ENCODE measurements around the gene CDYL2.

CDYL2 gene

DNA sequence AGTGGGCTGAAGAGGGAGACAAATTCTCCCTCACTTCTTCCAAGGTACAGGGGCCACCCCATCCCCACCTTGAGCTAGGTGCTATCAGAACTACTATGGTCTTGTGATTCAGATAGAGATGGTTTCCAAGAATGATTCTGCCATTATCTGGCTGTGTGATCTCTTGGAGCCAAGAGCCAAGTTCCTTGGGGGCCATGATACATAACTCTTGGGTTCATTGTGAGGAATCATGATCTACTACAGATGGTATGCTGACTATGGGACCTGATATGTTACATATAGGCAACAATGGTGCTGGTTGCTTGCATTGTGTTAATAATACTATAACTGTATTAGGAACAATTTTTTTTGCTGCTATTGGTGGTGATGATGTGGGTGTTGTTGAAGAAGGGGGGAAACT lies 217.9 kb downstream of the CDYL2 start:
- no peak for DNase-seq

DNA sequence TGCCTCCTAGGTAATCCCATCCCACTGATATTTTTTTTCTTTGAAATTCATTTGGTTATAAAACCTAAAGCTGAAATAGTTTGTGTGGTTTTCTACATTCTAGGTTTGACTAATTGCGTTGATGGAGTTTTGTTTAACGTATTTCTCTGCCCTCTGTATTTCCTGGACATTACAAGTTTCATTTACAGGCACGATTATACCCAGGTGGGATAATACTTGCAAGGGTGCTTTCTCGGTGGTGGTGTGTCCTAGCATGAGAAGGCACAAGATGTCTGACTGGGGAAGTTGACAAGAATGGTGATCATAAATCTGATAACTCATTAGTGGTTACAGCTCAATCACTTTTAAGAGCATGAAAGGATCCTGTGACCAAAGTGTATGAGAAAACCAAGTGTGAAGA lies 218.6 kb downstream of the CDYL2 start:
- DNase-seq = no peak

DNA sequence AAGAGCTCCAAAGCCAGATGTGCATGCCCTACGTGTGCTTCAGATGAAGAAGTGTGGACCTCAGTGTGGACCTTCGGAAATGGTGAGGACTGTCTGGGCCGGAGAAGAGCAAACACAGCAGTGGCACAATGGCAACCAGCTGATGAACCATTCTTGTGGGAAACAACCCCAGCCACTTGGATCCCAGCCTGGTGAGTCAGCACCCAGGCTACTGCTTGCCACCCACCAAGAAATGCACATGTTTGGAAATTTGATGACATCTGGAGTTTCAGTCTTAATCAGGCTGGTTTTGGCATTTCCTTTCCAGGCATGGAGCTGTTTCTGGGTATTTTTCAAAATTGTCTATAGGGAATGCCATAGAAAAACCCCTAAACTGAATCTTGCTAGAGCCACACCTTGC lies 220.9 kb downstream of the CDYL2 start:
- no peak for DNase-seq

DNA sequence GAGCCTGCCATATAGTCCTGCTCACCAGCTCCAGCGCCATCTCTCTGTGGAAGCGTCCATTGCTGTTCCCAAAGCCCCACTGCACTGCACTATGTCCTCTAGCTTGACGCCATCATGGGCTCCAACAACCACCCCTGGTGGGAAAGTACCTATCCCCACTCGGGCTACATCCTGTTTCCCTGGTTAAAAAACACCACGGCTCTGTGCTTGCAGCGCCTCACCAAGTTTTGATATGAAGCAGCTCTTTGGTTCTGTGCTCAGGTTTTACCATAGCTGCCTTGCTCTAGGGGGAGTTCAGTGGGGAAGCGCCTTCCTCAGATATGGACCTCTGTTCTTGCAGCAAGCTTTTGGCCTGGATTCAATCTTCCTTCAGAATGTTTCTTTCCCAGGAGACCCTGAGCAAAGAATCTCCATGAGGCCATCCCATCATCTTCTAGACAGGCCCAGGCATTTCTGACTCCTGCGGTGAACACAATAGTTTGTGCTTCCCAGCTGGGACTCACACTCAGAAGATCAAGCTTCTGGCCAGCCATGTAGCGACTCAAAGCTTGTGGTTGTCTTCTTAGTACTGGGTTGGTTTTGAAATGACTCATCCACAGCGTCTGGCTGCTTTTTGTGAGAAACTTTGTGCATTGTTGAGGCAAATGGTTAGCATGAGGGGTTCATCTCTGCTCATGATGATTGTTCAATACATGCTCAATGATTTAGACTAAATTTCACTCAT lies 224.1 kb downstream of the CDYL2 start:
- no peak for DNase-seq

DNA sequence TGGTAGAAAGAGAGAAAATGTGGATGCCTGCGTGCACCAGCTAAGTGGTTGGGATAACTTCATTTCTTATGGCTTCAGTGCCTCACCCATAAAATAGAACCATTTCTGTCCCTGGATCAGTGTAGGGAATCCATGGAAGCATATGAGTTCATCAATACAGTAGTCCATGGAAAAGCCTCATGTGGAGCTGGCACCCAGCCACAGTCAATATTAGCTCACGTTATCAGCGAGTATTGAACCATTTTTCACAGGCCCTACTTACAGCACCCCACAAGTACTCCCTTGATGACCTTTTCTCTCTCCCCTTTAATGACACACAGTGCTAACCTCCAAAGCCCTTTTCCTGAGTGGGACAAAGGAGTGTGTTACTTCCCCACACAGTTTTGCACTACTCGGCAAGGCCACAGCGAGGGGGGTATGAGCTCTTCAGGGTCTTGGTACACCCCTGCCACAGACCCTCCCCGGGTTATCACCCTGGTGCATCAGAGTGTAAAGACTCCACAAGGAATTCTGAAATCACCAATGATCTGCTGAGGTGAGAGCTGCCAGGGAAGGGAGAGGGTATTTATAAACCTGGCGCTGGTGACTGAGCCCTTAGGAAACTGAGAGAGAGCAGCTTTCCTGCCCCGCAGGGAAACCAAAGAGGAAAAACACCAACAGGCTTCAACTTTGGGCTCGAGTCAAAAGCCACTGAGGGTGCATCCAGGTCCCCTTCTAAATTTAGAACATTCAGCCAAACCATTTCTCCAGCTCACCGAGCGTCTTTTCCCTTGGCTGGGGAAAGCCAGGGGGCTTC lies 226.7 kb downstream of the CDYL2 start:
- no peak for DNase-seq

DNA sequence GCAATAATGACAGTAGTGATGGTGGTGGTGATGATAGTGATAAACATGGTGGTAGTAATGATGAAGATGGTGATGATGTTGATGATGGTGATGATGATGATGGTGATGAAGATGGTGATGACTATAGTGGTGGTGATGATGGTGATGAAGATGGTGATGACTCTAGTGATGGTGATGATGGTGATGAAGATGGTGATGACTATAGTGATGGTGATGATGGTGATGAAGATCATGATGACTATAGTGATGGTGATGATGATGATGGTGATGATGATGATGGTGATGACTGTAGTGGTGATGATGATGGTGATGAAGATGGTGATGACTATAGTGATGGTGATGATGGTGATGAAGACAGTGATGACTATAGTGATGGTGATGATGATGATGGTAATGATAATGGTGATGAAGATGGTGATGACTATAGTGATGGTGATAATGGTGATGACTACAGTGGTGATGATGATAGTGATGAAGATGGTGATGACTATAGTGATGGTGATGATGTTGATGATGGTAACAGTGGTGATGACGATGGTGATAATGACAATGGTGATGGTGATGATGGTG lies 228.0 kb downstream of the CDYL2 start:
- no peak for DNase-seq

DNA sequence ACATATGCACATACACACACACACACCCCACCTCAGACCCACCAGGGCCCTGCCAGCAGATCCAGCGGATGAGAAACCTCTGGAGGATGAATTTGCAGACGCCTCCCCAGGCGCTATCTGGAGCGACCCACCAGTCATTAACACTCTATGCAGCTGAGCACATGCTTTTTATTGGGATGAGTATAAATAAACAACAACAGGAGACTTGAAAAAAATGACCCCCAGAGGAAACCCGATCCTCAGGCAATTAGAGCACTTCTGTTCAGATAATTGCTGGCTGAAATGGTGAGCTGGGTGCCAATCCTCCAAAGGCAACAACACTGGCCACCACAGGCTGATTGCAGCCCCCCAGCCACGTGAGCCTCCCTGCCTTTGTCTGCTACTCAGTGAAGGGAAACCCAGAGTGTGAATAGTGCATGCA lies 230.7 kb downstream of the CDYL2 start:
- no peak for DNase-seq

DNA sequence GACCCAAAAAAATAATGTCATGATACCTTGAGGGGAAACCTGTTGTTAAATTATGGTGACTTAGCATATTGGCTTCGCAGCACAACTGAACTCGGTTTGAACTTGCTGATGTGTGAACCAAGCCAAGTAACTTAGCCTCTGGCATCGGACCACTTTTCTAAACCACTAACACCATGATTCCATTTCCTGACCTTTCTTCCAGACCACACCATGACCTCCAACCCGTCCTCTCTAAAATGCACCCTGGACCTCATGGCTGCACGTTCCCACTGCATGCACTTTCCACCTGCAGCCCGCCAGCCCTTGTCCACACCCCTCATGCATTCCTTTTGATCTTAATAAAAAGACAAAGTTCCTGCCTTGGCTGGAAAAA lies 234.3 kb downstream of the CDYL2 start:
- DNase-seq = no peak

DNA sequence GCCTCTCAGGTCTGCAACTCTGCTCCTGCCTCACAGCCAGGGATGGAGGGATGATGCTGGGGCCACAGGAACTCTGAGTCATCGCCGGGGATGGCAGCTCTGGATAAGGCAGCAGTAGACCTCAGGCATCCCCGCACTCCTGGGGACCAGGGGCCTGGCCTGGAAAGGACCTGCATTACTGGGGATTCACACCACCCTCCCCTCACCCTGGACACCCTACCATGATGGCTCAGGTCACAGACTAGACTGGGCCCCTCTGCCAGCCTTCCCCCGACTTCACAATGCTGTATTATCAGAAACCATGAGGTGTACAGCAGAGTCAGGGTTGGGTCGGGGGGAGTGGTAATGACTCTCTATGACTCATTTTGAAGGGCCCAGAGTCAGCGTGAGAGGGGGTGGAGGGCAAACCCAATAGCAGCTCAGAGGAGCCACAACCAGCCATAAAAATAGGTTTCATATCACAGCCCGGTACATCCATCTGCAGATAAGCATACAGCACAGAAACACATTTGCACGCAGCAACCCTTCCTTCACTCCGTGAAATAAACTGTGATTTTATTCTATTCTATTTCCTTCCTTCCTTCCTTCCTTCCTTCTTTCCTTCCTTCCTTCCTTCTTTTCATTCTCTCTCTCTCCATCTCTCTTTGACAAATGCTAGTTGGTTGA lies 234.8 kb downstream of the CDYL2 start:
- DNase-seq = no peak

DNA sequence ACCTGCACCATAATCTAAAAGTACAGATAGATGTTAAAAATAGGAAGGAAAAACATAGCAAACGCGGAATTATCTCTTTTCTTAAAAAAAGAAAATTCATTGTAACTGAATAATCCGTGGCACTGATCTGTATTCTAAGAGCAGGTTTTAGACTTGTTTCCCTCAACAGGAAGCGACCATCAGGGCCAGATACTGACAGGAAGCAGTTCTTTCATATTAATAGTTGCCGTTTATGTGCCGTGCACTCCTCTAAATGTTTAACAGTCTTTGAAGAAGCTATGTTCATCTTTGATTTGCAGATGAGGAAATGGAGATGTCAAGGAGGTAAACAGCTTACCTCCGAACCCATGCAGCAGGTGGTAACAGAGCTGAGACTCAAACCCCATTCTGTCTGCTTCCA lies 240.0 kb downstream of the CDYL2 start:
- DNase-seq = no peak

DNA sequence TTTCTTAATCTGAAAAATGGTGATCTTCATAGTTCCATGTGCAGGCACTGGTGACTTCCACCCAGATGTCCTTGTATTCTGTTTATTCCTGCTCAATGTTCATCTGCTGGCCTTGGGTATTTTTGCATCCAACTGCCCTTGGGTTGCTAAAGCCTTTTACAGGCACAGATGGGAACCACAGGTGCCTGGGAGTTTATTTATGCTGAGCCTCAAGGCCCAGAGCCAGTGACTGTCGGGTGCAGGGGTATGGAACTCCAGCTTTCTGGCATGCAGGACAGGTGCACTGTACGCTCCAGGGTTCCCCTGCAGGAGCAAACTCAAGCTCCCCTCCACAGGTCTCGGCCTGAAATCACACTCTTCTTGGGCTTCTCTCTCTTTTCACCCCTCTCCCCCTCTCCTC lies 241.3 kb downstream of the CDYL2 start:
- no peak for DNase-seq

DNA sequence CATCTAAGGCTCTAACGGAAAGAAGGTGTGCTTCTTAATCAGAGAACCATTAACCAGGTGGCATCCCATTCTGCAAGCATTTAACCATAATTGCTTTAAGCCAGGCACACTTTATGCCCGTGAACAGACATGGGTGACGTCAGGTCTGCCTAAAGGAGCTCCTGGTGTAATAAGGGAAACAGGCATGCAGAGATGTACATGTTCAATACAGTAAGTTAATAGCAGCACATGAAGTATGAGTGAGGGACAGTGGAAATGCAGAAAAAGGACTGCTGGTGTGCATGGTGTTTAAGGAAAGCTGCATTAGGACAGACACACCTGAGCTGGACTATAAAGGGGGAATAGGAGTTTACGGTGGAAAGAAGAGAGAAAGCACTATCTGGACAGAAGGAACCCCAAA lies 245.0 kb downstream of the CDYL2 start:
- DNase-seq = no peak

DNA sequence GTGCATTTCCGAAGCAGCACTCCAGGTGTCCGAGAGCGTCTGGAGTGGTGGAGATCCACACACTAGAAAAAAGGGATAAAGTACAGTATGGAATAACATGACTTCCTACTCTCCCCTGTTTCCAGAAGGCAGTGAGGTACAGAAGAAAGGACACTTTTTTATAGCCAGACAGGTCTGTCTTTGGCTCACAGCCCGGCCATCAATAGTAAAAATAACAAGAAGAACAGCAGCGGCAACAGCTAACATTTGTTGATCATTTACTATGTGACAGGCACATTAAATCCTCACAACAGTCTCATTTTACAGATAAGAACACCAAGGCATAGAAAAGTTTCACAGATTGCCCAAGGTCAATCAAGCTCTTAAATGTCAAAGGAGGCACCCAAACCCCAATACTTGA lies 247.4 kb downstream of the CDYL2 start:
- DNase-seq = no peak

DNA sequence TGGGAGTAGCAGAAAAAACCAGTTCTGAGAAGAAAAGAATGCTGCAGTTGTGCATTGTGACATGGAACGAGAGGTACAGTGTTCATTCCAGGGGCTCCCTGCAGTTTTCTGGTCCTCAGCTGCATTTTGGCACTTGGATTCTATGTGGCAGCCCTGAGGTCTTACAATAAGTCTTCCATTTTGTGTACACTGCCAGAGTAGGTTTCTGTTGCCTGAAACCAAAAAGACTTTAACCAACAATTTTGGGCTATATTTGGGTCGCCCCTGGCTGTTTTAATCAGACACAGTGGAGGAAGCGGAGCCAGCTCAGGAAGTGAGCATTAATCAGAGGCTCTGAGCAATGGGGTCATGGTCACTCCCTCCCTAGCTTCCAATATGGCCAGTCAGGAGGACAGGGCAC lies 247.9 kb downstream of the CDYL2 start:
- no peak for DNase-seq

DNA sequence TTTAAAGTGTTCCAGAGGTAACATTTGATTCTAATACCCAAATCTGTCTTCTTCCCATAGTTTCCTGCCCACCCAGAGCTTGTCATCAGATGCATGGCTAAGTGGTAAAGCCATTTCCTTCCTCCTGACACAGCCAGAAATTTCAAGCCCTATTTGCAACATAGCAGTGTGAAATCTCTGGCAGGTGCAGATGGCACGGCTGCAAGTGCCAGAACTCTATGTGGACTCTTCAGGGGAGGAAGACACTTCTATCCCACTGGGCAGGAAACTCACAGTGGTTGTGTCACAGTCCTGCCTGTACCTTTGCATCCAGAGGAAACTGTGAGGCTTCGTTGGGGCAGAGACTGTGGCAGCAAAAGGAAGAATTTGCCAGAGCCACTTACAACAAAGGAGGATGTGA lies 250.4 kb downstream of the CDYL2 start:
- no peak for DNase-seq

DNA sequence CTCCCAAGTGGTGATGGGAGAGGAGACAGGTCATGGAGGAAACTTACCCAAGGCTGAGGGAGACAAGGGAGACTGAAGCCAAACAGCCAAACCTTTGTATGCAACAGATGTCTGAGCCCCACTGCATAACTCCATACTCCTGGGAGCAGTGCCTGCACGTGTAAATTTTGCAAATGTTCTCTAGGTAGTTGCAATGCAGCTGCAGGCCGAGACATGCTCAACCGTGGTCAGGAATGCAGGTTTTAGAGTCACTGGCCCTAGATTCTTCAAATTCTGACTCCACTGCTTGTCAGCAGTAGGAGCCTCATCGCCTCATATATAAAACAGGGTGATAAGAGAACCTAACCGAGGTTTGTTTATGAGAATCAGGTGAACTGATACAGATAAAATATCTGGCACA lies 252.1 kb downstream of the CDYL2 start:
- DNase-seq = no peak

Data from DMS79 treated with DMSO at 0.1 percent for 48 hours (cell line).